ENCODE data around the gene CIZ1.

- no peak for TF ChIP-seq EP300 (IDR thresholded peaks at IDR 0.05; ENCODE audit: borderline replicate concordance in 1 of 2, low read depth in 1 of 2, low read length in 1 of 2)
- TF ChIP-seq TAF1 (IDR thresholded peaks at IDR 0.05; ENCODE audit: borderline replicate concordance, low read depth, low read length) = no peak
- no peak for TF ChIP-seq POLR2AphosphoS5 (IDR thresholded peaks at IDR 0.05; ENCODE audit: low read depth, low read length)
- TF ChIP-seq RFX5 (IDR thresholded peaks at IDR 0.05; ENCODE audit: low read length) = no peak
- TF ChIP-seq CTCF (IDR thresholded peaks at IDR 0.05) = no peak
- no peak for TF ChIP-seq SIN3A (IDR thresholded peaks at IDR 0.05; ENCODE audit: borderline replicate concordance, low read depth, low read length)
- TF ChIP-seq PBX3 (IDR thresholded peaks at IDR 0.05) = no peak
- TF ChIP-seq TCF12 (IDR thresholded peaks at IDR 0.05) = no peak
- TF ChIP-seq GATA2 (CRISPR knock-in tag; IDR thresholded peaks at IDR 0.05) = no peak
- TF ChIP-seq FOXJ3 (CRISPR knock-in tag; IDR thresholded peaks at IDR 0.05) = no peak
- no peak for TF ChIP-seq YY1 (IDR thresholded peaks at IDR 0.05; ENCODE audit: low read depth)
- no peak for TF ChIP-seq REST (IDR thresholded peaks at IDR 0.05; ENCODE audit: low read depth, low read length)
- TF ChIP-seq USF2 (IDR thresholded peaks at IDR 0.05; ENCODE audit: borderline replicate concordance, low read depth, low read length) = no peak
Observed at GRCh38 chr9:128206916-128207910, 15.8 kb upstream of the CIZ1 start.

Measured in SK-N-SH (cell line).